Skeletal muscle tissue (tissue), 4 donors: ENCODE measurements around the gene RANBP3. TPM values are rescaled to one million over a fixed set of nuclear protein-coding genes. Genes with fewer than 3 reads are reported as not detected.

Source experiments
- H3K27ac ChIP-seq: one replicate; pipeline ENCODE4 v1.7.0; 2013; ENCODE audit warnings: mild to moderate bottlenecking, low read depth, low read length, inconsistent platforms
- H3K27me3 ChIP-seq, 3 donors: one replicate each; pipeline ENCODE4 v1.7.0; 2013; ENCODE audit warnings: low read length in 3 of 3; ENCODE audit not compliant: control insufficient read depth in 3 of 3, insufficient read depth in 3 of 3
- H3K36me3 ChIP-seq, 3 donors: one replicate each; pipeline ENCODE4 v1.7.0; 2013; ENCODE audit warnings: low read length in 3 of 3; ENCODE audit not compliant: control insufficient read depth in 3 of 3, insufficient read depth in 3 of 3
- H3K4me1 ChIP-seq, 3 donors: one replicate each; pipeline ENCODE4 v1.7.0; 2013; ENCODE audit warnings: low read length in 3 of 3, mild to moderate bottlenecking in 3 of 3; ENCODE audit not compliant: control insufficient read depth in 3 of 3, insufficient read depth in 3 of 3
- H3K4me3 ChIP-seq, 3 donors: one replicate each; pipeline ENCODE4 v1.7.0; 2013; ENCODE audit warnings: low read length in 3 of 3
- H3K9ac ChIP-seq, 3 donors: one replicate each; pipeline ENCODE4 v1.7.0; 2013; ENCODE audit warnings: low read length in 3 of 3, mild to moderate bottlenecking in 3 of 3, moderate library complexity in 2 of 3, low read depth in 1 of 3
- H3K9me3 ChIP-seq, 3 donors: one replicate each; pipeline ENCODE4 v1.7.0; 2013; ENCODE audit warnings: low read length in 3 of 3; ENCODE audit not compliant: control insufficient read depth in 3 of 3
- total RNA-seq: library from RNA; depleted of rRNA; stranded (reverse); fragments of >200 nt; gene quantifications from one replicate; pipeline ENCODE4 v1.2.3, GENCODE V29; 2014
- donor health status: Osteomylitis.

The RANBP3 gene
- total RNA-seq, 1 donor from 2014 or later, result 26.6 TPM

GRCh38 chr19:5932609-5933262 is 45.2 kb downstream of the RANBP3 start:
- no peak overlapping the region for H3K4me3 ChIP-seq
- peaks cover 47 to 67% (median 58%) of the 10 kb centered on the region in 3 donors for H3K36me3 ChIP-seq
- H3K27me3 ChIP-seq, result no peaks in the 10 kb centered on the region
- no peak overlapping the region for H3K9ac ChIP-seq
- H3K4me1 ChIP-seq, result peaks cover 10 to 22% (median 19%) of the 10 kb centered on the region in 3 donors
- no peak overlapping the region for H3K27ac ChIP-seq
- no peaks in the 10 kb centered on the region for H3K9me3 ChIP-seq

- Histone ChIP-seq H3K36me3 (peaks cover 51 to 67% (median 59%) of the 10 kb centered on the region in 3 donors), H3K4me1 (peaks cover 16 to 27% (median 25%) of the 10 kb centered on the region in 3 donors), H3K9me3 (no peaks in the 10 kb centered on the region), H3K27me3 (no peaks in the 10 kb centered on the region), H3K9ac (peak overlapping the region in 1 of 3 donors; percentile 25), H3K4me3 (no peak overlapping the region), H3K27ac (no peak overlapping the region)
Measured at GRCh38 chr19:5932146-5932545, 45.8 kb downstream of the RANBP3 start.

- Histone ChIP-seq H3K36me3 (peaks cover 56 to 68% (median 60%) of the 10 kb centered on the region in 3 donors), H3K4me3 (no peak overlapping the region), H3K27me3 (no peaks in the 10 kb centered on the region), H3K9me3 (no peaks in the 10 kb centered on the region), H3K9ac (no peak overlapping the region), H3K4me1 (peaks cover 25 to 33% (median 29%) of the 10 kb centered on the region in 3 donors), H3K27ac (no peak overlapping the region)
Measured at GRCh38 chr19:5931251-5931650, 46.7 kb downstream of the RANBP3 start.

- Histone ChIP-seq H3K9me3 (no peaks in the 10 kb centered on the region), H3K9ac (no peak overlapping the region), H3K36me3 (peaks cover 66 to 76% (median 69%) of the 10 kb centered on the region in 3 donors), H3K4me1 (peaks cover 26 to 32% (median 28%) of the 10 kb centered on the region in 3 donors), H3K27ac (peak overlapping the region; percentile 13), H3K4me3 (no peak overlapping the region), H3K27me3 (no peaks in the 10 kb centered on the region)
Measured at GRCh38 chr19:5929625-5930024, 48.3 kb downstream of the RANBP3 start.

GRCh38 chr19:5929179-5929578 is 48.8 kb downstream of the RANBP3 start:
- Histone ChIP-seq H3K27ac (peak overlapping the region; percentile 13), H3K27me3 (no peaks in the 10 kb centered on the region), H3K9ac (no peak overlapping the region), H3K4me3 (no peak overlapping the region), H3K4me1 (peaks cover 27 to 32% (median 27%) of the 10 kb centered on the region in 3 donors), H3K9me3 (no peaks in the 10 kb centered on the region), H3K36me3 (peaks cover 70 to 81% (median 73%) of the 10 kb centered on the region in 3 donors)

- Histone ChIP-seq H3K4me1 (peaks cover 22 to 27% (median 24%) of the 10 kb centered on the region in 3 donors), H3K4me3 (no peak overlapping the region), H3K9me3 (no peaks in the 10 kb centered on the region), H3K27ac (peak overlapping the region; percentile 68), H3K36me3 (peaks cover 82 to 85% (median 84%) of the 10 kb centered on the region in 3 donors), H3K27me3 (no peaks in the 10 kb centered on the region), H3K9ac (peak overlapping the region in 1 of 3 donors; percentile 50)
Measured at GRCh38 chr19:5927441-5927821, 50.5 kb downstream of the RANBP3 start.

GRCh38 chr19:5926641-5927440 is 51.1 kb downstream of the RANBP3 start:
- Histone ChIP-seq H3K36me3 (peaks cover 82 to 86% (median 84%) of the 10 kb centered on the region in 3 donors), H3K4me3 (no peak overlapping the region), H3K27ac (peak overlapping the region; percentile 68), H3K27me3 (no peaks in the 10 kb centered on the region), H3K9me3 (no peaks in the 10 kb centered on the region), H3K4me1 (peaks cover 22 to 27% (median 24%) of the 10 kb centered on the region in 3 donors), H3K9ac (peak overlapping the region in 1 of 3 donors; percentile 50)

- Histone ChIP-seq H3K4me3 (no peak overlapping the region), H3K9ac (peak overlapping the region in 1 of 3 donors; percentile 25), H3K36me3 (peaks cover 85 to 91% (median 87%) of the 10 kb centered on the region in 3 donors), H3K27me3 (no peaks in the 10 kb centered on the region), H3K4me1 (peaks cover 22 to 27% (median 24%) of the 10 kb centered on the region in 3 donors), H3K27ac (peak overlapping the region; percentile 68), H3K9me3 (no peaks in the 10 kb centered on the region)
Measured at GRCh38 chr19:5925830-5926427, 52.0 kb downstream of the RANBP3 start.

- Histone ChIP-seq H3K4me3 (no peak overlapping the region), H3K27me3 (no peaks in the 10 kb centered on the region), H3K36me3 (peaks cover 76 to 85% (median 82%) of the 10 kb centered on the region in 3 donors), H3K27ac (no peak overlapping the region), H3K4me1 (peaks cover 22 to 25% (median 24%) of the 10 kb centered on the region in 3 donors), H3K9me3 (no peaks in the 10 kb centered on the region), H3K9ac (peak overlapping the region in 1 of 3 donors; percentile 14)
Measured at GRCh38 chr19:5923356-5923755, 54.6 kb downstream of the RANBP3 start.
